ENCODE measurements around the gene CTDSPL.

The CTDSPL gene

DNA sequence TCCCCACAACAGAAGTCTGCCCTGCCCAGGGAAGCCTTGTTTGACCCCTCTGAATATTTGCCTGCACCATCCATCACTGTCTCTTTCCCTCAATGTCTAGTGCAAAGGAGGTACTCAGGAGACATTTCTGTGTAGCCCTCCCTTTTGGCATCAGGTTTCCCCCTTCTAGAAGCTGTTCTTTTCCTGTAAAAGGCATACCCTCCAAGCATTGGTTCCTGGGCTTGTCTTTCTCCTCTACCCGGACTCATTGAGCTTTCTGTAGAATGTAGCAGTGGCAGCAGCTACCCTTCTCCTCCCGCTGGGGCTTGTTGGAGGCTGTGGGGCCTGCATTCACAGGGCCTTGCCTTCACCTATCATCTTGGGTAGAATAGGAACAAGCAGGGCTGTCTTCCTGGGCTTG lies 63.5 kb downstream of the CTDSPL start:
- H3K27me3 ChIP-seq (ENCODE audit: insufficient read depth, insufficient read length) = no peaks in the 10 kb centered on the region
- no peak overlapping the region for H3K9ac ChIP-seq (ENCODE audit: insufficient read length, low read depth)
- H3K4me1 ChIP-seq (ENCODE audit: insufficient read depth, insufficient read length) = peaks cover 9% of the 10 kb centered on the region
- DNase-seq (ENCODE audit: low read depth, low spot score) = no peak
- TF ChIP-seq SUZ12 (IDR thresholded peaks at IDR 0.05; ENCODE audit: extremely low read depth, insufficient read depth, insufficient read length) = no peak
- TF ChIP-seq YY1 (IDR thresholded peaks at IDR 0.05; ENCODE audit: insufficient read depth, insufficient read length) = no peak
- TF ChIP-seq ZNF274 (IDR thresholded peaks at IDR 0.05; ENCODE audit: low read depth, low read length) = no peak
- peaks cover 5% of the 10 kb centered on the region; the same call in 1 of the 2 replicates for H3K9me3 ChIP-seq (ENCODE audit: insufficient read depth, low read length)
- H3K4me3 ChIP-seq (ENCODE audit: insufficient read length, low read depth) = no peak overlapping the region
- no peaks in the 10 kb centered on the region for H3K36me3 ChIP-seq (ENCODE audit: insufficient read depth, insufficient read length, low read length)

DNA sequence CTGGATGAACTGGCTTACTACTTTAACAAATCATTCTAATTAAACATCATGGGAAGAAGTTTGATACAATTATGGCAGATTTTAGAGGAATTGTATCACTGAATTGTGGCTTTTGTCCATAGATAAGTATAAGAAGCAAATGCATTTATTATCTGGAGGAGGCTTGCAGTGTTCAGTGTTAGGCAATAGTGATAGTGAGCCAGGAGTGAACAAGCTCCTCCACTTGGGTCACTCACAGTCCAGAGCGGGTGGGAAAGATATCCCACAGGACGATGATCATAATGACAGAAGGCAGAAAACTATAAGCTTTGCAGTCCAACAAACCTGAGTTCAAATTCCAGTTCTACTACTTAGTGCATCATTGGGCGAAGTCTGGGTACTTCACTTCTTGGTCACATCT lies 64.9 kb downstream of the CTDSPL start:
- TF ChIP-seq ZNF274 (IDR thresholded peaks at IDR 0.05; ENCODE audit: low read depth, low read length) (no peak), SUZ12 (IDR thresholded peaks at IDR 0.05; ENCODE audit: extremely low read depth, insufficient read depth, insufficient read length) (no peak), YY1 (IDR thresholded peaks at IDR 0.05; ENCODE audit: insufficient read depth, insufficient read length) (no peak)
- Histone ChIP-seq H3K36me3 (ENCODE audit: insufficient read depth, insufficient read length, low read length) (no peaks in the 10 kb centered on the region), H3K4me3 (ENCODE audit: insufficient read length, low read depth) (no peak overlapping the region), H3K9ac (ENCODE audit: insufficient read length, low read depth) (no peak overlapping the region), H3K27me3 (ENCODE audit: insufficient read depth, insufficient read length) (no peaks in the 10 kb centered on the region), H3K9me3 (ENCODE audit: insufficient read depth, low read length) (peaks cover 5% of the 10 kb centered on the region; the same call in 1 of the 2 replicates), H3K4me1 (ENCODE audit: insufficient read depth, insufficient read length) (peaks cover 7% of the 10 kb centered on the region)
- DNase-seq (ENCODE audit: low read depth, low spot score) = no peak

DNA sequence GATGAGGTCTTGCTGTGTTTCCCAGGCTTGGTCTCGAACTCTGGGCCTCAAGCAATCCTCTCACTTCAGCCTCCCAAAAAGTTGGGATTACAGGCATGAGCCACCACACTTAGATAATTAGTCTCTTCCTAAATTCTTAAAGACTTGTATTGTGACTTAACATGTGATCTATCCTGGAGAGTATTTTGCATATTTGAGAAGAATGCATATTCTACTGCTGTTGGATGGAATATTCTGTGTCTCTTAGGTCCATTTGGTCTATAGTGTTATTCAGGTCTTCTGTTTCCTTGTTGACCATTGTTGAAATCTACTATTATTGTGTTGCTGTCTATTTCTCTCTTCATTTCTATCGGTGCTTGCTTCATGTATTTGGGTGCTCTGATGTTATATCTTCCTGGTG lies 68.8 kb downstream of the CTDSPL start:
- H3K27me3 ChIP-seq (ENCODE audit: insufficient read depth, insufficient read length) = no peaks in the 10 kb centered on the region
- no peaks in the 10 kb centered on the region for H3K36me3 ChIP-seq (ENCODE audit: insufficient read depth, insufficient read length, low read length)
- DNase-seq (ENCODE audit: low read depth, low spot score) = no peak
- H3K9ac ChIP-seq (ENCODE audit: insufficient read length, low read depth) = no peak overlapping the region
- peaks cover 2% of the 10 kb centered on the region for H3K4me1 ChIP-seq (ENCODE audit: insufficient read depth, insufficient read length)
- H3K4me3 ChIP-seq (ENCODE audit: insufficient read length, low read depth) = no peak overlapping the region
- TF ChIP-seq SUZ12 (IDR thresholded peaks at IDR 0.05; ENCODE audit: extremely low read depth, insufficient read depth, insufficient read length) = no peak
- H3K9me3 ChIP-seq (ENCODE audit: insufficient read depth, low read length) = peaks cover 5% of the 10 kb centered on the region; the same call in 1 of the 2 replicates

DNA sequence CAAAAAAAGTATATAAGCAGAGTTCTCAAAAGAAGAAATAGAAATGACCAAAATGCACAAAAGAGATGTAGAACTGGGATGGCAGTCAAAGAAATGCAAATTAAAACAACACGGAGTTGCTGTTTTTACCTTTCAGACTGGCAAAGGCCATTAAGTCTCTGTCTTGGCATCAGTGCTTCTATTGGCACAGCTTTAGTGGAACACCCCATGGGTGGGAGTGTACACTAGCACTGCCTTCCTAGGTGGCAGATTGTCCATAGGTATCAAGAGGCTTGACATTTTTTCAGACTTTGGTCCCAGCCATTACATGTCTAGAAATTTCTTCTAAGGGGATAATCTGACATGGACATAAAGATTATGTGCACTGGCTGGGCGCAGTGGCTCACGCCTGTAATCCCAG lies 70.8 kb downstream of the CTDSPL start:
- no peaks in the 10 kb centered on the region for H3K27me3 ChIP-seq (ENCODE audit: insufficient read depth, insufficient read length)
- no peak for DNase-seq (ENCODE audit: low read depth, low spot score)
- peaks cover 10% of the 10 kb centered on the region for H3K4me1 ChIP-seq (ENCODE audit: insufficient read depth, insufficient read length)
- no peak overlapping the region for H3K4me3 ChIP-seq (ENCODE audit: insufficient read length, low read depth)
- H3K9me3 ChIP-seq (ENCODE audit: insufficient read depth, low read length) = peaks cover 5% of the 10 kb centered on the region; the same call in 1 of the 2 replicates
- H3K9ac ChIP-seq (ENCODE audit: insufficient read length, low read depth) = no peak overlapping the region
- no peaks in the 10 kb centered on the region for H3K36me3 ChIP-seq (ENCODE audit: insufficient read depth, insufficient read length, low read length)
- no peak for TF ChIP-seq YY1 (IDR thresholded peaks at IDR 0.05; ENCODE audit: insufficient read depth, insufficient read length)
- no peak for TF ChIP-seq ZNF274 (IDR thresholded peaks at IDR 0.05; ENCODE audit: low read depth, low read length)
- TF ChIP-seq SUZ12 (IDR thresholded peaks at IDR 0.05; ENCODE audit: extremely low read depth, insufficient read depth, insufficient read length) = no peak

DNA sequence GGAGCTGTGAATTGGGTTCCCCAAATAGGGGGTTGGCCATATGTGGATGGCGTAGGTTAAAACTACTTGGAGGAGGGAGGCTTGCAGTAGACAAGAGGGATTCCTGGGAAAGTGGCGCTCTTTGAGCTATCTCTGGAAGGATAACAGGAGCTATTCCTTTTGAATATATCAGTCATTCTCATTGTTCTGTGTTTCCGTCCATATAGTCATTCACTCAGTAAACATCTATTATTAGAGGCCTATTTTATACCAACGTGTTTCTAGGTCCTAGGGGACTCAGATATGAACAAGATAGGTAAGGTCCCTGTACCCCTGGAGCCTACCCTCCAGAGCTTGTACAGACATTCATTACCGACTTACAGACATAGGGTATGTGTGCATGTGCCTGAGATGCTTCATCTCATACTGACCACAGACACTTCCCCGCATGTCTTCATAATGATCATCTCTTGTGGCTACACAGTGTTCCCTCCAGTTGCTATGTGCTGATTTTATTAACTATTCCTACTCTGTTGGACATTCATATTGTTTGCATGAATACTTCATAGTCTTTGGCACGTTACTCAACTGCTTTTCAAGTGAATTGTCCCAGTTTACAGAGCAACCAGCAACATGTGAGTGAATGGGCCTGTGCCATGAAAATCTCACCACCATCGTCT lies 73.1 kb downstream of the CTDSPL start:
- no peak for TF ChIP-seq SUZ12 (IDR thresholded peaks at IDR 0.05; ENCODE audit: extremely low read depth, insufficient read depth, insufficient read length)
- Histone ChIP-seq H3K27me3 (ENCODE audit: insufficient read depth, insufficient read length) (no peaks in the 10 kb centered on the region), H3K4me3 (ENCODE audit: insufficient read length, low read depth) (no peak overlapping the region), H3K36me3 (ENCODE audit: insufficient read depth, insufficient read length, low read length) (no peaks in the 10 kb centered on the region), H3K4me1 (ENCODE audit: insufficient read depth, insufficient read length) (peaks cover 10% of the 10 kb centered on the region), H3K9me3 (ENCODE audit: insufficient read depth, low read length) (no peaks in the 10 kb centered on the region), H3K9ac (ENCODE audit: insufficient read length, low read depth) (no peak overlapping the region)
- no peak for DNase-seq (ENCODE audit: low read depth, low spot score)

DNA sequence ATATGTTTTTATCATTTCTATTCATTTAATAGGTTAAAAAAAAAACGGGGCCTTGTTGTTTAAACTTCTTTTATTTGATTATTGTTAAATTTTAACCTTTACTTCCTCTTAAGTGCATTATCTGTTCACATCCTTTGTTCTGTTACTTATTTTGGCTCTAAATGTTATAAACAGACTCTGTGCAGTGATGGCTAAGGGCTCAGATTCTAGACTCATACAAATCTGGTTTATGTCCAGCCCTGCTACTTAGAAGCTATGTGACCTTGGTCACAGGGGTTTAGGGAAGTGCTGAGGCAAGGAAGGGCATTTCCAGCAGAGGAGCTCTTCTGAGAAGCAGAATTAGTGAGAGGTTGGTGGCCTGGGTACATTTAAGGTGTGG lies 73.6 kb downstream of the CTDSPL start:
- Histone ChIP-seq H3K4me1 (ENCODE audit: insufficient read depth, insufficient read length) (peaks cover 10% of the 10 kb centered on the region), H3K9ac (ENCODE audit: insufficient read length, low read depth) (no peak overlapping the region), H3K4me3 (ENCODE audit: insufficient read length, low read depth) (no peak overlapping the region), H3K27me3 (ENCODE audit: insufficient read depth, insufficient read length) (no peaks in the 10 kb centered on the region), H3K36me3 (ENCODE audit: insufficient read depth, insufficient read length, low read length) (no peaks in the 10 kb centered on the region), H3K9me3 (ENCODE audit: insufficient read depth, low read length) (no peaks in the 10 kb centered on the region)
- TF ChIP-seq YY1 (IDR thresholded peaks at IDR 0.05; ENCODE audit: insufficient read depth, insufficient read length) (no peak), ZNF274 (IDR thresholded peaks at IDR 0.05; ENCODE audit: low read depth, low read length) (no peak), SUZ12 (IDR thresholded peaks at IDR 0.05; ENCODE audit: extremely low read depth, insufficient read depth, insufficient read length) (no peak)
- no peak for DNase-seq (ENCODE audit: low read depth, low spot score)

DNA sequence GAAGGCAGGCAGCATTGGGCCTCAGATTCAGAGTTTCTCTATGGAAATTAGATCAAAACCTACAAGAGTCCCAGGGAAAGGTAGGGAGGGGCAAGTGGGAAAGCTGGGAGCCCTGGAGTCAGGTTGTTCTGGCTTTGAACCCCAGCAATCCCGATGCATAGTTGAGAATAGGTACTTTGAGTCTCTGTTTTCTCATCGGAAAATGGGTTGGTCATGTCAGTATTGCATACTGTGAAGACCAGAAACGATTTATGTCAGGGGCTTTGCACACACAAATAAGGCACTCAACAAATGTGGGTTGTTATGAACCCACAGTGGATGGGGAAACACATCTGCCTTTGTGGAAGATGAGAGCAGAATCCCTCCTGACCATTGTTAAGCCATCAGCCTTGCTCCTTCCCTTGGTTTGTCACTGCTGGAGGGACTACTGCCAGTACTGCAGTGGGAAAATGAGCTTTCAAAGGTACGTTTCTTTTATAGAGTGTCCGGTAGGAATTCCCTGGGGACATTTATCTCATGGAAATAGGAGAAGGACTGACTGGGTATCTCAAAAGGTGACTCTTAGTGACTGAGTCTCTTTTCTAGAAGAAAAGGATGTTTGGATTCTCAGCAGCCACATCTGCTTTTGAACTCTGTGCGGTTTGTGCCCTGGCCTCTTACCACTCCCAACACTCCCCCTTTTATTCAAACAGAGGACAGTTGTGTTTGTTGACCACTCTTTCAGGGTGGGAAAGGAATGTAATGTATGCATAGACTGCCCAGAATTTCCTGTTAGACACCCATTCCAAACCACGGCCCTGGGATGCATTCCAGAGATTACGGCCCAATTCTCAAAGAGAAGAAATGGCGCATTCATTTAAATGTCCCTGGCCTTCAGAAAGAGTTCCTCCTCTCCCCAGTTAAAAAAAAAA lies 74.3 kb downstream of the CTDSPL start:
- peak; percentile 90 for DNase-seq (ENCODE audit: low read depth, low spot score)

More for the DNA sequence above, 74.3 kb downstream of the CTDSPL start:
- Histone ChIP-seq H3K4me1 (ENCODE audit: insufficient read depth, insufficient read length) (peaks cover 10% of the 10 kb centered on the region), H3K4me3 (ENCODE audit: insufficient read length, low read depth) (no peak overlapping the region), H3K27me3 (ENCODE audit: insufficient read depth, insufficient read length) (no peaks in the 10 kb centered on the region), H3K9me3 (ENCODE audit: insufficient read depth, low read length) (no peaks in the 10 kb centered on the region), H3K36me3 (ENCODE audit: insufficient read depth, insufficient read length, low read length) (no peaks in the 10 kb centered on the region), H3K9ac (ENCODE audit: insufficient read length, low read depth) (no peak overlapping the region)
- no peak for TF ChIP-seq ZNF274 (IDR thresholded peaks at IDR 0.05; ENCODE audit: low read depth, low read length)
